Measurements from ENCODE around the gene USP10. TPM values are rescaled to one million over a fixed set of nuclear protein-coding genes. Genes with fewer than 3 reads are reported as not detected.
A peak's percentile ranks its signal among the peaks of the same experiment; 100 is the strongest.

The USP10 gene
- total RNA-seq, 1 donor from 2014 or later: 100 TPM

DNA sequence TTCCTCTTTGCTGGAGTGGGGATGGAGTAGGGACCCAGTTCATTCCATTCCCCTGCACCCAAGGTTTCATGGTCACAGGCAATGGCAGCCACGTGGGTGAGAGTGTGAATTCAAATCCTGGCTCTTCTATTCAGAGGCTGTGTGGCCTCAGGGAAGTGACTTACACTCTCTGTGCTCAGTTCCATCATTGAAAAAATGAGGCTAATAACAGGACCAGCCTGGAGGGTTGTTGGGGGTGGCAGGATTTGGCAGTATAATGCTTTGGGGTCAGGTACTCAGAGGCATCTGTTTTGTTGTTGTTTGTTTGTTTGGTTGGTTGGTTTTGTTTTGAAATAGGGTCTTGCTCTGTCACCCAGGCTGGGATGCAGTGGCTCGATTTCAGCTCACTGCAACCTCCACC lies 117.8 kb downstream of the USP10 start:
- TF ChIP-seq, protein P1, sequence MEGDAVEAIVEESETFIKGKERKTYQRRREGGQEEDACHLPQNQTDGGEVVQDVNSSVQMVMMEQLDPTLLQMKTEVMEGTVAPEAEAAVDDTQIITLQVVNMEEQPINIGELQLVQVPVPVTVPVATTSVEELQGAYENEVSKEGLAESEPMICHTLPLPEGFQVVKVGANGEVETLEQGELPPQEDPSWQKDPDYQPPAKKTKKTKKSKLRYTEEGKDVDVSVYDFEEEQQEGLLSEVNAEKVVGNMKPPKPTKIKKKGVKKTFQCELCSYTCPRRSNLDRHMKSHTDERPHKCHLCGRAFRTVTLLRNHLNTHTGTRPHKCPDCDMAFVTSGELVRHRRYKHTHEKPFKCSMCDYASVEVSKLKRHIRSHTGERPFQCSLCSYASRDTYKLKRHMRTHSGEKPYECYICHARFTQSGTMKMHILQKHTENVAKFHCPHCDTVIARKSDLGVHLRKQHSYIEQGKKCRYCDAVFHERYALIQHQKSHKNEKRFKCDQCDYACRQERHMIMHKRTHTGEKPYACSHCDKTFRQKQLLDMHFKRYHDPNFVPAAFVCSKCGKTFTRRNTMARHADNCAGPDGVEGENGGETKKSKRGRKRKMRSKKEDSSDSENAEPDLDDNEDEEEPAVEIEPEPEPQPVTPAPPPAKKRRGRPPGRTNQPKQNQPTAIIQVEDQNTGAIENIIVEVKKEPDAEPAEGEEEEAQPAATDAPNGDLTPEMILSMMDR (IDR thresholded peaks at IDR 0.05; ENCODE audit: partially characterized antibody, unreplicated experiment): no peak
- Mint-ChIP-seq H3K4me3 (ENCODE audit: unreplicated experiment) (no peak overlapping the region), H3K9me3 (ENCODE audit: unreplicated experiment) (peaks cover 3% of the 10 kb centered on the region), H3K36me3 (ENCODE audit: unreplicated experiment) (no peaks in the 10 kb centered on the region), H3K27ac (ENCODE audit: unreplicated experiment) (no peak overlapping the region), H3K27me3 (ENCODE audit: unreplicated experiment) (peaks cover 13% of the 10 kb centered on the region), H3K4me1 (ENCODE audit: low read depth, unreplicated experiment) (peaks cover 16% of the 10 kb centered on the region)
- DNase-seq: no peak

DNA sequence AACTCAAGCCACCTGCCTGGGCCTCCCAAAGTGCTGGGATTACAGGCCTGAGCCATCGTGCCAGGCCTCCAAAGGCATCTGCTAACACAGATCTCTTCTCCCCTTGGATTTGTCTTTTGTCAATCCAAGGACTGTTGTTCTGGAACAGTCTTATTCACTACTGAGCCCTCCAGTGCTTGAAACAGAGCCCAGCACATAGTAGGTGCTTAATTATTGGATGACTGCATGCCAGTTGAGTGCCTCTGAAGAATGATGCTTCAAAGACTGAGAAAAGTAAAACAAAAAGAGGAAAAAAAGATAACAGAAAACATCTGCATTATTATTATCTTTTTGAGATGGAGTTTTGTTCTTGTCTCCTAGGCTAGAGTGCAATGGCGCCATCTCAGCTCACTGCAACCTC lies 118.3 kb downstream of the USP10 start:
- DNase-seq: no peak
- Mint-ChIP-seq H3K4me1 (ENCODE audit: low read depth, unreplicated experiment) (peaks cover 16% of the 10 kb centered on the region), H3K9me3 (ENCODE audit: unreplicated experiment) (peaks cover 3% of the 10 kb centered on the region), H3K4me3 (ENCODE audit: unreplicated experiment) (no peak overlapping the region), H3K27ac (ENCODE audit: unreplicated experiment) (no peak overlapping the region), H3K27me3 (ENCODE audit: unreplicated experiment) (peaks cover 13% of the 10 kb centered on the region), H3K36me3 (ENCODE audit: unreplicated experiment) (peaks cover 4% of the 10 kb centered on the region)
- TF ChIP-seq, protein P1 (IDR thresholded peaks at IDR 0.05; ENCODE audit: partially characterized antibody, unreplicated experiment): no peak

DNA sequence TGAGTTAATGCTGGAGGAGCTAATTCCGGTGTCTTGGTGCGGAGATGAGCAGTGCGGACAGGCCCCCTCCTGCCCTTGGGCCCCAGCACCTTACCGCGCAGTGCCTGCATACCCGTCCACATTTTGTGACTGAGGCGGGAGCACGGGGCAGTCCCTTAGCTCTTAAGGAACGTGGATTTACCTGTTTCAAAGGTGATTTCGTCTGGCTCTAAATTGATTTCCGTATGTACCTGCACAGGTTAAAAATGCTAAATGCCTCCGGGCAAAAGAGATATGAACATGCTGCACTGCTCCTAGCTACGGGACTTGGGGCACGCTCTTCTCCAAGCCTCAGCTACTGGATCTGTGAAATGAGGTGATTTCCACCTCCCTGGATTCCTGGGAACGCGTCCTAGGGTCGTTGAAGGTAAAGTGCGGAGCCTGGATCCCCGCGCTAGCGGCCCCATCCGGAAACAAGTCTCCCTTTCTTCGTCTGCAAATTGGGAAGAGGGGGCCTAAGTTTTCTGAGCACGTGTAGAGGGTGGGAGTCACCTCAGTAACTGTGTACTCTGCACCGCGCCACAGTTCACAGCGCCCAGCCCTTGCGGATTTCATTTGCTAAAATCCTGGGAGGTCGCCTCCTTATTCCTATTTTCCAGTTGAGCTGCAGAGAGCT lies 119.3 kb downstream of the USP10 start:
- Mint-ChIP-seq H3K4me1 (ENCODE audit: low read depth, unreplicated experiment) (peaks cover 16% of the 10 kb centered on the region), H3K9me3 (ENCODE audit: unreplicated experiment) (peaks cover under 1% of the 10 kb centered on the region), H3K36me3 (ENCODE audit: unreplicated experiment) (peaks cover 6% of the 10 kb centered on the region), H3K27ac (ENCODE audit: unreplicated experiment) (no peak overlapping the region), H3K27me3 (ENCODE audit: unreplicated experiment) (peaks cover 11% of the 10 kb centered on the region), H3K4me3 (ENCODE audit: unreplicated experiment) (peak overlapping the region; percentile 34)
- TF ChIP-seq, protein P1 (IDR thresholded peaks at IDR 0.05; ENCODE audit: partially characterized antibody, unreplicated experiment): no peak
- DNase-seq: no peak

DNA sequence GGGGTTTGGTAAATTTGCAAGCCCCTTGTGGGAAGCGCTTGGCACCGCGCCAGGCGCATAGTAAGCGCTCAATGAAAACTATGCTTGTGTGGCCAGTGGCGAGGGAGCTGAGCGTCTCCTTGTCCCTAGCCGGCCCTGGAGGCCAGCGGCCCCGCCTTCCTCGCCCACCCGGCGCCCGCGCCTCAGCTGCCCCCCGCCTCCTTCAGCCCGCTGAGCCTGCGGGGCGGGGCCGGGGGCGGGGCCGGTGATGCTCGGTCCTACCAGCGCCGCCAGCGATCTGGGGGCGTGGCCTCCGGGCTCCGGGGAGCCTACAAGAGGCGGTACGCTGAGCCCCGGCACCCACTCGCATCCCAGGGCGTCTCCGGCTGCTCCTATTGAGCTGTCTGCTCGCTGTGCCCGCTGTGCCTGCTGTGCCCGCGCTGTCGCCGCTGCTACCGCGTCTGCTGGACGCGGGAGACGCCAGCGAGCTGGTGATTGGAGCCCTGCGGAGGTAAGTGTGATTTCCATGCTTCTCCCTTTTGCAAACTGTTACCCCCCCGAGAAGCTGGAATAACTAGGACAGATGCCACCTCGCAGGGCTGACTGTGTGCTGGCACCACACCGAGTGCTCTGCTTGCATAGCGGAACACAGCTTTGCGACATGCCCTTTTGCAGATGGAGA lies 120.0 kb downstream of the USP10 start, which contains the start of gene CRISPLD2:
Gene CRISPLD2, plus strand, starts transcription at position 342 of the 661 bp plus-strand sequence. CDS start 18,511 bp downstream, outside the sequence.
- Mint-ChIP-seq H3K9me3 (ENCODE audit: unreplicated experiment) (no peaks in the 10 kb centered on the region), H3K36me3 (ENCODE audit: unreplicated experiment) (peaks cover 6% of the 10 kb centered on the region)
- peak; percentile 99 for DNase-seq

More for the DNA sequence above, 120.0 kb downstream of the USP10 start, which contains the start of gene CRISPLD2:
- peak within 1 kb of the TSS; percentile 81 for H3K4me3 Mint-ChIP-seq (ENCODE audit: unreplicated experiment)
- peaks cover 10% of the 10 kb centered on the region for H3K27me3 Mint-ChIP-seq (ENCODE audit: unreplicated experiment)
- H3K27ac Mint-ChIP-seq (ENCODE audit: unreplicated experiment): peak within 1 kb of the TSS; percentile 65
- peaks cover 13% of the 10 kb centered on the region for H3K4me1 Mint-ChIP-seq (ENCODE audit: low read depth, unreplicated experiment)
- TF ChIP-seq, protein P1 (IDR thresholded peaks at IDR 0.05; ENCODE audit: partially characterized antibody, unreplicated experiment): no peak

Data from glutamatergic neuron (in vitro differentiated cells).